ENCODE measurements around the gene OGFOD3. TPM values are rescaled to one million over a fixed set of nuclear protein-coding genes. Genes with fewer than 3 reads are reported as not detected.
A peak's percentile ranks its signal among the peaks of the same experiment; 100 is the strongest.
"Not testable (repeated sequence)": the region's sequence is repeated elsewhere in the genome, so short reads cannot be mapped to it uniquely, and the experiment has no call there.

Gene OGFOD3
- total and polyA plus RNA-seq, 7 experiments from 2014 or later = 21.9 to 42.1 (median 32.3) TPM

DNA sequence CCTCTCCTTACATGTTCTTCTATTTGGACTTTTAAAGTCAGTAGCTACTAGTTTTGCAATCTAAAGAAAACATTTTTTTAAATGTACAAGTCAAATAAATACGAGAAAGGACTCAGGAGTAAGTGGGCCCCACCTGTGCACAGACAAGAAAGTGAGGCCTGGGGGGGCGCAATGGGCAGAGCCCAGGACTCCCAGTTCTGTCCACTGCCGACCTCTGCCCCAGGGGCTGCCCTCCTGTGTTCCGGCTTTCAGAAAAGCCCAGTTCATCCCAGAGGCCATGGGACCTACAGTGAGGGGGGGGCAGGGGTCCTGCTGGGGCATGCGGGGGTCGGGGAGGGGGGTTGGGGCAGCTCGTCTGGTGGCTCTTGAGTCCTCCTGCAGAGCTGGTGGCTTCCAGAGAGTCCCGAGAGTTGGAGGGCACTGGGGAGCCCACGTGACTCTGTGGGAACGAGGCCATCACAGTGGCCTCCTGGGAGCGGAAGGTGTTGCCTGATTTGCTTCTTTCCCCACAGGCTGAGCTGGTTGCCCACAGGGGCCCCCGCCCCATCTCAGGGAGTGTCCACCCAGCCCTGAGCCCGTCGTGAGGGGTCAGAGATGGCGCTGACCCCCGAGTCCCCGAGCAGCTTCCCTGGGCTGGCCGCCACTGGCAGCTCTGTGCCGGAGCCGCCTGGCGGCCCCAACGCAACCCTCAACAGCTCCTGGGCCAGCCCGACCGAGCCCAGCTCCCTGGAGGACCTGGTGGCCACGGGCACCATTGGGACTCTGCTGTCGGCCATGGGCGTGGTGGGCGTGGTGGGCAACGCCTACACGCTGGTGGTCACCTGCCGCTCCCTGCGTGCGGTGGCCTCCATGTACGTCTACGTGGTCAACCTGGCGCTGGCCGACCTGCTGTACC is 44.4 kb downstream of the OGFOD3 start:
- peaks cover 0 to 7% of the 10 kb centered on the region in 2 donors for H3K4me1 ChIP-seq (ENCODE audit: control insufficient read depth in 2 of 2, insufficient read depth in 2 of 2, low read length in 2 of 2)
- H3K27me3 ChIP-seq (ENCODE audit: control insufficient read depth in 2 of 2, insufficient read depth in 2 of 2, low read length in 2 of 2) = peaks cover 3 to 5% of the 10 kb centered on the region in 2 donors
- ChIA-PET CTCF (no interaction called here), POLR2A (no interaction called here)
- H3K4me3 ChIP-seq (ENCODE audit: low read length) = no peak overlapping the region
- ATAC-seq (no peak), DNase-seq (no peak)
- H3K9me3 ChIP-seq (ENCODE audit: control insufficient read depth in 2 of 3, low read length in 3 of 3) = no peaks in the 10 kb centered on the region
- no peaks in the 10 kb centered on the region for H3K36me3 ChIP-seq (ENCODE audit: control insufficient read depth in 2 of 3, insufficient read depth in 3 of 3, low read length in 3 of 3)
- no peak overlapping the region for H3K27ac Mint-ChIP-seq
- no peak overlapping the region for H3K27ac ChIP-seq (ENCODE audit: low read depth, low read length)
- H3K36me3 Mint-ChIP-seq = no peaks in the 10 kb centered on the region
- peaks cover 27 to 53% (median 49%) of the 10 kb centered on the region in 5 donors for H3K27me3 Mint-ChIP-seq
- H3K4me1 Mint-ChIP-seq = peaks cover 9 to 20% (median 17%) of the 10 kb centered on the region in 7 donors
- intact Hi-C loops (cut with micrococcal nuclease) = no loop called here
- H3K4me3 Mint-ChIP-seq = peak overlapping the region in 1 of 10 donors; percentile 38
- no peaks in the 10 kb centered on the region for H3K9me3 Mint-ChIP-seq

DNA sequence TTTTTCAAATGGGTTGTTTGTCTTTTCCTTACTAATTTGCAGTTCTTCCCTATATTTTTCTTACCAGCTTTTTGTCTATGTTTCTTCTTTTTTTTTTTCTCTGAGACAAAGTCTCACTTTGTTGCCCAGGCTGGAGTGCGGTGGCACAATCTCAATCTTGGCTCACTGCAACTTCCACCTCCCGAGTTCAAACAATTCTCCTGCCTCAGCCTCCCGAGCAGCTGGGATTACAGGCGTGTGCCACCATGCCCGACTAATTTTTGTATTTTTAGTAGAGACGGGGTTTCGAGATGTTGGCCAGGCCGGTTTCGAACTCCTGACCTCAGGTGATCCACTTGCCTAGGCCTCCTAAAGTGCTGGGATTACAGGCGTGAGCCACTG is 45.3 kb downstream of the OGFOD3 start:
- H3K4me1 Mint-ChIP-seq = peaks cover 9 to 20% (median 17%) of the 10 kb centered on the region in 7 donors

DNA sequence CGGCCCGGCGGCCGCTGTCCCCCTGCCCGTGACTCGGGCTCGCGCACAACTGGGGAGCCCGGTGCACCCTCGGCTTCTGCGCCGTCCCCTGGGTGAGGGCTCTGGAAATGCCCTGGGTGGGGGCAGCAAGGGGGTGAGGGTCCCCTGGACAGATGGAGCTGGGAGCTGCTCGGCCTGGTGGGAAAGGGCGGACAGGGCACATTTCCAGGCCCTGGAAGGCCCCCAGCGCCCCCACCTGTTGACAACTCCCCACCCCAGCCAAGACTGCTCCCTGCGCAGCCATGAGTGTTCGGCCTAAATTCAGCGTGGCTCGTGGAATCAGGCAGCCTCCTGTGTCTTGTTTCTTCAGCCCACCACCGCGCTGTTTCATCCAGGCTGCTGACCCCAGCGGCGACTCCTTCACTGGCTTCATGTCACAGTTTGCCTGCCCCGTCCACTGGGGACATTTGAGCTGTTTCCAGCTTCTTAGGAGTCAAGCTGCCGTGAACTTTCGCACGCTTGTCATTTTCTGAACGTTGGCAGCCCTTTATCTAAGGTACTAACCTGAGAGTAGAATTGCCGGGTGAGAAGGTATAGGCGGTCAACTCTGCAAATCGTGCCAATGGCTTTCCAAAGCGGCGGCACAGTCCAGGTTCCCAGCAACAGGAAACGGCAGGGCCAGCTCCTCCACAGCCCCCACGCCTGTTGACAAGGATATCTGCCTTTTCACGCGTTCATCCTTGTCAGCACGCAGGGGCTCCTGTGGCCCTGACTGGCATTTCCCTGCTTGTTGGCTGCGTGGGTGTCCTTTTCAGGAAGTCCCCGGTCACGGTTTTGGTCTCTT is 45.9 kb downstream of the OGFOD3 start:
- Mint-ChIP-seq H3K27me3 (peaks cover 27 to 58% (median 44%) of the 10 kb centered on the region in 5 donors), H3K36me3 (no peaks in the 10 kb centered on the region), H3K27ac (no peak overlapping the region), H3K4me3 (peak overlapping the region; percentile 30 to 72 (median 52)), H3K4me1 (peaks cover 7 to 20% (median 17%) of the 10 kb centered on the region in 7 donors), H3K9me3 (no peaks in the 10 kb centered on the region)
- H3K27ac ChIP-seq (ENCODE audit: low read depth, low read length) = no peak overlapping the region
- no peak for DNase-seq
- peaks cover 3 to 5% of the 10 kb centered on the region in 2 donors for H3K27me3 ChIP-seq (ENCODE audit: control insufficient read depth in 2 of 2, insufficient read depth in 2 of 2, low read length in 2 of 2)
- ChIA-PET CTCF (no interaction called here), POLR2A (no interaction called here)
- no peak for ATAC-seq
- H3K9me3 ChIP-seq (ENCODE audit: control insufficient read depth in 2 of 3, low read length in 3 of 3) = no peaks in the 10 kb centered on the region
- H3K36me3 ChIP-seq (ENCODE audit: control insufficient read depth in 2 of 3, insufficient read depth in 3 of 3, low read length in 3 of 3) = no peaks in the 10 kb centered on the region
- H3K4me3 ChIP-seq (ENCODE audit: low read length) = no peak overlapping the region
- peaks cover 0 to 7% of the 10 kb centered on the region in 2 donors for H3K4me1 ChIP-seq (ENCODE audit: control insufficient read depth in 2 of 2, insufficient read depth in 2 of 2, low read length in 2 of 2)
- intact Hi-C loops (cut with micrococcal nuclease) = no loop called here

More for the DNA sequence above, 45.3 kb downstream of the OGFOD3 start:
- H3K9me3 Mint-ChIP-seq; DNase-seq; H3K4me3 ChIP-seq (ENCODE audit: low read length); H3K27ac ChIP-seq (ENCODE audit: low read depth, low read length); H3K9me3 ChIP-seq (ENCODE audit: control insufficient read depth in 2 of 3, low read length in 3 of 3); POLR2A ChIA-PET; CTCF ChIA-PET; H3K36me3 ChIP-seq (ENCODE audit: control insufficient read depth in 2 of 3, insufficient read depth in 3 of 3, low read length in 3 of 3); H3K36me3 Mint-ChIP-seq; H3K27ac Mint-ChIP-seq; H3K4me1 ChIP-seq (ENCODE audit: control insufficient read depth in 2 of 2, insufficient read depth in 2 of 2, low read length in 2 of 2); intact Hi-C loops (cut with micrococcal nuclease); H3K27me3 ChIP-seq (ENCODE audit: control insufficient read depth in 2 of 2, insufficient read depth in 2 of 2, low read length in 2 of 2); ATAC-seq: not testable (repeated sequence)
- peaks cover 27 to 55% (median 46%) of the 10 kb centered on the region in 5 donors for H3K27me3 Mint-ChIP-seq
- H3K4me3 Mint-ChIP-seq = peak overlapping the region in 9 of 10 donors; percentile 15 to 72 (median 47)

DNA sequence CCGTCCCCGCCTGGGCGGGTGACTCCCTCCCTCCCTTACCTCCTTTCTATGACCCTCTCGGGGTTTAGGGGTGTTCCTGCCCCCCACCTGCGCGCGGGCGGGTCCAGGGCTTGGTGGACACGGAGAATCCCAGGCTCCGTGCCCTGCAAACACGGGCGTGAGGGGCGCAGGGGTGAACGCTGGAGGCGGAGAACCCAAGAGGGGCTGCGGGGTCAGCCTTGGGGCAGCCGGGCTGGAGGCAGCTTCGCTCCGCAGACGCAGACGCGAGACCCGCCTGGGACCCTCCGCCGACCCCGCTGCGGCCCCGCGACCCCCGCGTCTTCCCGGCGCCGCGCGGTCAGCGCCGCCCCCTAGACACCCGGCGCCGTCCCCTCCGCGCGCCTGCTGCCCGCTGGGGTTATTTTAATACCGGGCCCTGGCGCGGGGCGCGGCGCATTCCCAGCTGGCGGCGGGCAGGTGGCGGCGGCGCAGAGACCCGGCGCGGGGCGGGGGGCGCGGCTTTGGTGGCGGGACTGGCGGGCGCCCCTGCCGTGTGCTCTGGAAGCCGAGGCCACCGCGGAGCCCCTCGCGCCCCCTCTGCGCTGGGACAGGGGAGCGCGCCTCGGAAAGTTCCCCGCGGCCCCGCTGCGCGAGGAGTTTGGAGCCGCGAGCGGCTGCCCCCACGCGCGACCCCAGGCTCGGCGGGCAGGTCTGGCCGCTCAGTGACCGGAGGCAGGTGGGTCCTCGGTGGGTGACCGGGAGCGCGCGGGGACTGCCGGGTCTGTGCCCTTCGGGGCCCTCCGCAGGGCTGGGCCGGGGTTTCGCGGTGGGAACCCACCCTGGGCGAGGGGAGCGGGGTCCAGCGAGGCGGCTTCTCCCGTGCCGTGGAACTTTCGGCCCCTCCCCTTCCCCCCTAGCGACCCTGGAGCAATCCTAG is 46.8 kb downstream of the OGFOD3 start, which contains the start of gene UTS2R:
Gene UTS2R, plus strand, starts transcription at position 433 of the 916 bp plus-strand sequence. CDS start 2,560 bp downstream, outside the sequence.
- peaks cover 7 to 20% (median 17%) of the 10 kb centered on the region in 7 donors for H3K4me1 Mint-ChIP-seq
- Histone ChIP-seq H3K27me3 (ENCODE audit: control insufficient read depth in 2 of 2, insufficient read depth in 2 of 2, low read length in 2 of 2) (peaks cover 3 to 5% of the 10 kb centered on the region in 2 donors), H3K9me3 (ENCODE audit: control insufficient read depth in 2 of 3, low read length in 3 of 3) (no peaks in the 10 kb centered on the region), H3K4me3 (ENCODE audit: low read length) (peak within 1 kb of the TSS; percentile 31), H3K36me3 (ENCODE audit: control insufficient read depth in 2 of 3, insufficient read depth in 3 of 3, low read length in 3 of 3) (no peaks in the 10 kb centered on the region), H3K27ac (ENCODE audit: low read depth, low read length) (no peak within 1 kb of the TSS), H3K4me1 (ENCODE audit: control insufficient read depth in 2 of 2, insufficient read depth in 2 of 2, low read length in 2 of 2) (peaks cover 0 to 7% of the 10 kb centered on the region in 2 donors)
- no peaks in the 10 kb centered on the region for H3K9me3 Mint-ChIP-seq
- ChIA-PET POLR2A (no interaction called here), CTCF (no interaction called here)
- H3K36me3 Mint-ChIP-seq = no peaks in the 10 kb centered on the region
- ATAC-seq (no peak), DNase-seq (no peak)
- no peak within 1 kb of the TSS for H3K27ac Mint-ChIP-seq
- H3K27me3 Mint-ChIP-seq = peaks cover 27 to 65% (median 45%) of the 10 kb centered on the region in 5 donors
- intact Hi-C loops (cut with micrococcal nuclease) = no loop called here
- H3K4me3 Mint-ChIP-seq = peak within 1 kb of the TSS; percentile 75 to 89 (median 82)

DNA sequence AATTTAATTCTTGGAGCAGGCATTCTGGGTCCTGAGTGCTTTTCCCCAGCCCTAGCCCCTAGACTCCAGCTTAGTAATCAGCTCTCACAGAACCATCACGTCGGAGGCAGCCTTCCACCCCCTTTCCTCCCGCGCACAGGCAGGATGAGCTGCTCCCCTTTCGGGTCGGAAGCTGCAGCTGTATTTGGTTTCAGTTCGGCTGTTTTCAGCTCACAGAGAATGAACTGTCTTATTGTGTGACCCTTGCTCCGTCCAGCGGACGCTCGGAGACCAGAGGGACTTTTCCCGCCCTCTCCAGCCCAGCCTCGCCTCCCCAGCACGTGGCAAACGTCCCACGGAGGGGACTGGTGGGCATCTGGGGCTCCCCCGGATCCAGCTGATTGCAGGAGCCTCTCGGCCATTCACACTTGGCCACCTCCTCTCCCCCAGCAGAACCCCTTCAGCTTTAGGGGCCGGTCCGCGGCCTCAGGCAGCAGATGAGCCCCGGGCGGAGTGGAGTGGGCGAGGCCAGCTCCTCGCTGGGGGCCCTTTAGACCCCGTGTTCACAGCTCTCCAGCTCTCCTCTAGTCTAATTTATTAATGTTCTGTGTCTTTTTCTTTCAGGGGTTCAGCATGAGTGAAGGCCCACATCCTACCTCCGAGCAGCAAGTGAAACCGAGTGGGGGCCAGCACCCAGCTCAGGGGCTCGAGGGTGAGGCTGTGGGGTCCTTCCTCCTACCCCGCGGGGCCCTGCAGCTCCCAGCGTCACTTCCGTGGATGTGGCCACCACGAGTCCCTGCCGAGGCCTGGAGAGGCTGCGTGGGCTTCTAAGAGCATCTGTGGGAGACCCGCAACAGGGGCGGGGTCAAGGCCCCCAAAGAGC is 47.7 kb downstream of the OGFOD3 start:
- H3K4me3 ChIP-seq (ENCODE audit: low read length) = peak overlapping the region; percentile 31
- POLR2A ChIA-PET = interaction anchor here (1.1 kb wide), 1 partner anchor 10 kb away, joined by 3 read pairs; no protein-coding TSS in a partner anchor
- peaks cover 7 to 20% (median 17%) of the 10 kb centered on the region in 7 donors for H3K4me1 Mint-ChIP-seq

More for the DNA sequence above, 47.7 kb downstream of the OGFOD3 start:
- CTCF ChIA-PET = no interaction called here
- Mint-ChIP-seq H3K9me3 (no peaks in the 10 kb centered on the region), H3K36me3 (no peaks in the 10 kb centered on the region), H3K4me3 (peak overlapping the region; percentile 75 to 89 (median 82)), H3K27ac (no peak overlapping the region), H3K27me3 (peaks cover 27 to 60% (median 41%) of the 10 kb centered on the region in 5 donors)
- DNase-seq (peak in 2 of 9 donors; percentile 30 to 50), ATAC-seq (no peak)
- Histone ChIP-seq H3K36me3 (ENCODE audit: control insufficient read depth in 2 of 3, insufficient read depth in 3 of 3, low read length in 3 of 3) (no peaks in the 10 kb centered on the region), H3K9me3 (ENCODE audit: control insufficient read depth in 2 of 3, low read length in 3 of 3) (no peaks in the 10 kb centered on the region), H3K27me3 (ENCODE audit: control insufficient read depth in 2 of 2, insufficient read depth in 2 of 2, low read length in 2 of 2) (peaks cover 3 to 5% of the 10 kb centered on the region in 2 donors), H3K4me1 (ENCODE audit: control insufficient read depth in 2 of 2, insufficient read depth in 2 of 2, low read length in 2 of 2) (peaks cover 0 to 7% of the 10 kb centered on the region in 2 donors), H3K27ac (ENCODE audit: low read depth, low read length) (no peak overlapping the region)
- intact Hi-C loops (cut with micrococcal nuclease) = no loop called here

All from naive thymus-derived CD4-positive, alpha-beta T cell (primary cell).